Measurements from ENCODE around the gene KRTAP5-1. TPM values are rescaled to one million over a fixed set of nuclear protein-coding genes. Genes with fewer than 3 reads are reported as not detected.

The KRTAP5-1 gene
- total RNA-seq, 1 donor from 2014 or later: not detected

- Histone ChIP-seq H3K27ac (peak overlapping the region; percentile 46), H3K27me3 (ENCODE audit: low read depth) (peaks cover 34% of the 10 kb centered on the region), H3K4me1 (peaks cover 28% of the 10 kb centered on the region), H3K4me3 (peak overlapping the region; percentile 55), H3K36me3 (no peaks in the 10 kb centered on the region), H3K9me3 (no peaks in the 10 kb centered on the region)
- DNase-seq: no peak
- intact Hi-C loops (cut with DNase I): no loop called here
- peak; percentile 77 for TF ChIP-seq CTCF (IDR thresholded peaks at IDR 0.05)
- peak; percentile 74 to 79 for ATAC-seq
Measured at GRCh38 chr11:1546536-1547466, 38.3 kb downstream of the KRTAP5-1 start.

- peak; percentile 5 to 23 for ATAC-seq
- TF ChIP-seq CTCF (IDR thresholded peaks at IDR 0.05): no peak
- Histone ChIP-seq H3K36me3 (no peaks in the 10 kb centered on the region), H3K9me3 (no peaks in the 10 kb centered on the region), H3K4me3 (no peak overlapping the region), H3K4me1 (peaks cover 28% of the 10 kb centered on the region), H3K27ac (no peak overlapping the region), H3K27me3 (ENCODE audit: low read depth) (peaks cover 34% of the 10 kb centered on the region)
- intact Hi-C loops (cut with DNase I): no loop called here
- DNase-seq: no peak
Measured at GRCh38 chr11:1546077-1546535, 39.0 kb downstream of the KRTAP5-1 start.

GRCh38 chr11:1545432-1545831 is 39.7 kb downstream of the KRTAP5-1 start:
- H3K36me3 ChIP-seq: no peaks in the 10 kb centered on the region
- intact Hi-C loops (cut with DNase I): no loop called here
- no peak for TF ChIP-seq CTCF (IDR thresholded peaks at IDR 0.05)
- peaks cover 28% of the 10 kb centered on the region for H3K4me1 ChIP-seq
- no peaks in the 10 kb centered on the region for H3K9me3 ChIP-seq
- no peak for ATAC-seq
- no peak overlapping the region for H3K27ac ChIP-seq
- H3K27me3 ChIP-seq (ENCODE audit: low read depth): peaks cover 34% of the 10 kb centered on the region
- H3K4me3 ChIP-seq: no peak overlapping the region
- DNase-seq: no peak

GRCh38 chr11:1544536-1544935 is 40.5 kb downstream of the KRTAP5-1 start:
- H3K4me3 ChIP-seq: no peak overlapping the region
- ATAC-seq (no peak), DNase-seq (no peak)
- no peaks in the 10 kb centered on the region for H3K36me3 ChIP-seq
- H3K4me1 ChIP-seq: peaks cover 28% of the 10 kb centered on the region
- TF ChIP-seq CTCF (IDR thresholded peaks at IDR 0.05): no peak
- H3K9me3 ChIP-seq: no peaks in the 10 kb centered on the region
- intact Hi-C loops (cut with DNase I): no loop called here
- peaks cover 34% of the 10 kb centered on the region for H3K27me3 ChIP-seq (ENCODE audit: low read depth)
- H3K27ac ChIP-seq: no peak overlapping the region

- Histone ChIP-seq H3K4me1 (peaks cover 28% of the 10 kb centered on the region), H3K27ac (no peak overlapping the region), H3K9me3 (no peaks in the 10 kb centered on the region), H3K4me3 (no peak overlapping the region), H3K36me3 (no peaks in the 10 kb centered on the region), H3K27me3 (ENCODE audit: low read depth) (peaks cover 34% of the 10 kb centered on the region)
- ATAC-seq (no peak), DNase-seq (no peak)
- no peak for TF ChIP-seq CTCF (IDR thresholded peaks at IDR 0.05)
- intact Hi-C loops (cut with DNase I): no loop called here
Measured at GRCh38 chr11:1543606-1544263, 41.3 kb downstream of the KRTAP5-1 start.
